NCI-H774 (cell line): ENCODE measurements around the gene SPEF1.
A peak's percentile ranks its signal among the peaks of the same experiment; 100 is the strongest.

Source experiments
- DNase-seq: peaks from one replicate; lab custom pipeline; 2025; lab: John Stamatoyannopoulos, UW

Gene SPEF1

GRCh38 chr20:3787324-3788014 lies 6.2 kb upstream of the SPEF1 start:
- no peak for DNase-seq

- peak; percentile 83 for DNase-seq
Observed at GRCh38 chr20:3786665-3787323, 5.5 kb upstream of the SPEF1 start, which contains the start of gene CENPB. CENPB (minus strand) TSS chr20:3786740; CDS start chr20:3786483, 257 bp downstream.

- DNase-seq: peak; percentile 49
Observed at GRCh38 chr20:3786126-3786484, 4.9 kb upstream of the SPEF1 start.

GRCh38 chr20:3785240-3786125 lies 4.2 kb upstream of the SPEF1 start:
- DNase-seq: no peak

GRCh38 chr20:3784863-3785239 lies 3.6 kb upstream of the SPEF1 start:
- DNase-seq: no peak

- no peak for DNase-seq
Observed at GRCh38 chr20:3784216-3784853, 3.1 kb upstream of the SPEF1 start.

- DNase-seq: no peak
Observed at GRCh38 chr20:3783511-3784195, 2.4 kb upstream of the SPEF1 start.

GRCh38 chr20:3783068-3783489 lies 1.8 kb upstream of the SPEF1 start:
- no peak for DNase-seq

GRCh38 chr20:3782597-3782996 lies 1.3 kb upstream of the SPEF1 start:
- no peak for DNase-seq

- DNase-seq: no peak
Observed at GRCh38 chr20:3778976-3779375, 2.3 kb downstream of the SPEF1 start.

GRCh38 chr20:3777716-3778629 lies 3.3 kb downstream of the SPEF1 start:
- DNase-seq: no peak

GRCh38 chr20:3777381-3777715 lies 3.9 kb downstream of the SPEF1 start:
- no peak for DNase-seq

GRCh38 chr20:3775457-3776108 lies 5.7 kb downstream of the SPEF1 start:
- no peak for DNase-seq

GRCh38 chr20:3771552-3772058 lies 9.6 kb downstream of the SPEF1 start:
- no peak for DNase-seq

GRCh38 chr20:3768342-3769130 lies 12.7 kb downstream of the SPEF1 start:
- peak; percentile 46 for DNase-seq

- DNase-seq: peak; percentile 97
Observed at GRCh38 chr20:3767427-3768341, 13.6 kb downstream of the SPEF1 start, which contains the start of gene ADISSP. ADISSP (minus strand) TSS chr20:3767753; CDS start chr20:3760100, 7,653 bp downstream.

- no peak for DNase-seq
Observed at GRCh38 chr20:3767110-3767426, 14.2 kb downstream of the SPEF1 start.
